Kidney tubule cell (primary cell): ENCODE results near the gene NPEPL1.
A peak's percentile ranks its signal among the peaks of the same experiment; 100 is the strongest.

Source experiments
- DNase-seq: peaks from one replicate; pipeline ENCODE4 v3.0.0-alpha.2; 2018; ENCODE audit warnings: low spot score

Gene NPEPL1

GRCh38 chr20:58657986-58658385, 34.6 kb upstream of the NPEPL1 start:
- no peak for DNase-seq

- no peak for DNase-seq
Observed at GRCh38 chr20:58658760-58659159, 33.8 kb upstream of the NPEPL1 start.

GRCh38 chr20:58659841-58660240, 32.8 kb upstream of the NPEPL1 start:
- DNase-seq: peak; percentile 86

GRCh38 chr20:58660855-58661597, 31.6 kb upstream of the NPEPL1 start:
- no peak for DNase-seq

GRCh38 chr20:58661598-58662473, 30.8 kb upstream of the NPEPL1 start:
- no peak for DNase-seq

- no peak for DNase-seq
Observed at GRCh38 chr20:58664331-58664730, 28.3 kb upstream of the NPEPL1 start.

GRCh38 chr20:58664883-58665282, 27.7 kb upstream of the NPEPL1 start:
- DNase-seq: no peak

GRCh38 chr20:58665606-58666005, 27.0 kb upstream of the NPEPL1 start:
- peak; percentile 81 for DNase-seq

- DNase-seq: no peak
Observed at GRCh38 chr20:58666702-58667101, 25.9 kb upstream of the NPEPL1 start.

- no peak for DNase-seq
Observed at GRCh38 chr20:58667975-58668374, 24.6 kb upstream of the NPEPL1 start.

GRCh38 chr20:58668901-58669286, 23.7 kb upstream of the NPEPL1 start:
- no peak for DNase-seq

GRCh38 chr20:58669287-58670006, 23.2 kb upstream of the NPEPL1 start:
- no peak for DNase-seq

GRCh38 chr20:58670102-58670501, 22.5 kb upstream of the NPEPL1 start:
- DNase-seq: no peak

- no peak for DNase-seq
Observed at GRCh38 chr20:58670659-58671058, 21.9 kb upstream of the NPEPL1 start.

GRCh38 chr20:58673119-58673518, 19.5 kb upstream of the NPEPL1 start:
- no peak for DNase-seq

GRCh38 chr20:58675146-58675584, 17.4 kb upstream of the NPEPL1 start:
- DNase-seq: no peak

GRCh38 chr20:58675641-58676040, 17.0 kb upstream of the NPEPL1 start:
- no peak for DNase-seq

GRCh38 chr20:58676161-58676560, 16.4 kb upstream of the NPEPL1 start:
- DNase-seq: no peak

GRCh38 chr20:58677079-58677604, 15.5 kb upstream of the NPEPL1 start:
- peak; percentile 44 for DNase-seq

GRCh38 chr20:58677808-58678207, 14.8 kb upstream of the NPEPL1 start:
- DNase-seq: no peak

GRCh38 chr20:58678806-58679205, 13.8 kb upstream of the NPEPL1 start:
- DNase-seq: no peak
